Heart right ventricle (tissue), 16 donors: Measurements from ENCODE around the gene CAMK2G. TPM values are rescaled to one million over a fixed set of nuclear protein-coding genes. Genes with fewer than 3 reads are reported as not detected.

ENCODE experiments used
- ATAC-seq, 8 donors: fragments of 200-7000 bp; cut with Tn5 transposase; one replicate each; pipeline ENCODE4 v1.9.1; 2020; ENCODE audit warnings: mild to moderate bottlenecking in 8 of 8, moderate library complexity in 8 of 8, moderate number of reproducible peaks in 1 of 8
- DNase-seq, 2 donors: peaks; one replicate each; pipeline ENCODE4 v3.0.0-alpha.2; 2020
- H3K27ac ChIP-seq, 10 donors: fragments of 200-600 bp; sonication (generic) in 2 of 10; one replicate each; pipeline versions ENCODE4 v1.5.0 to v1.8.0; 2020 to 2022; ENCODE audit warnings: mild to moderate bottlenecking in 3 of 10
- H3K27me3 ChIP-seq, 7 donors: fragments of 200-600 bp; one replicate each; pipeline ENCODE4 v1.8.0; 2021 to 2022; ENCODE audit warnings: mild to moderate bottlenecking in 2 of 7
- H3K36me3 ChIP-seq, 9 donors: fragments of 200-600 bp; sonication (generic) in 1 of 9; one replicate each; pipeline versions ENCODE4 v1.5.0 to v1.8.0; 2020 to 2022; ENCODE audit warnings: mild to moderate bottlenecking in 2 of 9
- H3K4me1 ChIP-seq, 9 donors: fragments of 200-600 bp; sonication (generic) in 1 of 9; one replicate each; pipeline versions ENCODE4 v1.5.0 to v1.8.0; 2020 to 2022; ENCODE audit warnings: mild to moderate bottlenecking in 4 of 9
- H3K4me3 ChIP-seq, 10 donors: fragments of 200-600 bp; sonication (generic) in 2 of 10; one replicate each; pipeline versions ENCODE4 v1.5.0 to v1.8.0; 2020 to 2022; ENCODE audit warnings: mild to moderate bottlenecking in 7 of 10, moderate library complexity in 2 of 10
- H3K9me3 ChIP-seq, 11 donors: fragments of 200-600 bp in 10 of 11; sonication (generic) in 2 of 11; one replicate each; pipeline versions ENCODE4 v1.5.0 to v1.8.0; 2013 to 2022; ENCODE audit warnings: mild to moderate bottlenecking in 2 of 11, control low read depth in 1 of 11, moderate library complexity in 1 of 11
- CTCF ChIP-seq, 9 donors: fragments of 200-600 bp; sonication (generic) in 2 of 9; IDR thresholded peaks; one replicate each; pipeline versions ENCODE4 v1.5.0 to v1.8.0; 2021 to 2022; ENCODE audit warnings: antibody characterized with exemption in 9 of 9, mild to moderate bottlenecking in 5 of 9, moderate library complexity in 1 of 9
- WGBS, 2 donors: extraction: QIAGEN DNeasy Blood & Tissue Kit; methylation state at CpG; one replicate each; pipeline ENCODE4 v1.1.7; 2013; ENCODE audit warnings: inconsistent platforms in 1 of 2; 5-methylcytosine and 5-hydroxymethylcytosine counted together
- intact Hi-C, 10 donors: fragments of 100-400 bp; cut with DNase I; formaldehyde crosslinking; loops; one replicate each; pipeline versions ENCODE4 v1.11.1 to v1.14.2; 2022
- polyA plus RNA-seq, 2 donors: library from polyadenylated mRNA; stranded (reverse); fragments of 200-250 nt; gene quantifications; one replicate each; pipeline ENCODE4 v1.2.3, GENCODE V29; 2013
- total RNA-seq, 10 donors: library from RNA; stranded (reverse); fragmentation: NEBNext Ultra II Directional in 3 of 10; extraction: Animal tissue kit (Norgen Biotek cat#: 25700) in 3 of 10; gene quantifications; one replicate each; pipeline versions ENCODE4 v1.2.1 to v1.2.4, GENCODE V29; 2021 to 2023
- donor health status: Arrhythmogenic right ventricular cardiomyopathy.
- donor health status: ischemic (EF 13 %, LVEDD 7.1; RV severe dilation, severe dysfunction).
- donor health status: healthy with polysubstance abuse.
- donor health status: DM: no; HTN: yes; CAD: no.
- donor health status: DM: no; HTN: no; CAD: no.
- donor health status: ischemic (EF 25% LVEDD 6.9; RV normal size, moderate dysfunction).
- donor health status: ischemic (EF 25% LVEDD 5.7; RV mildly dilated, moderate dysfunction).
- donor health status: healthy.
- donor health status: DM: yes; HTN: yes; CAD: no.
- donor health status: Ischemic cardiomyopathy.
- donor health status: ischemic (EF 35%, LVEDD 5.7; RV mildly dilated, moderate dysfunction).
- donor health status: nonischemic (EF 11% LVEDD 7.7; RV severe dilation, severe dysfunction).
- donor health status: DM: yes; HTN: yes; CAD: no.
- donor health status: PGD.
- donor health status: ischemic (EF 29% LVEDD 5.4; RV normal size, mild dysfunction).
- donor health status: nonischemic (EF 23%, LVEDD 6.1; RV moderate dilation, normal function).

CAMK2G gene
- total and polyA plus RNA-seq, 12 donors: 8.5 to 16.7 (median 11.8) TPM

- Histone ChIP-seq H3K36me3 (peaks cover 0 to 93% (median 10%) of the 10 kb centered on the region in 9 donors), H3K27ac (no peak overlapping the region)
These were observed 18.1 kb downstream of the CAMK2G start for GRCh38 chr10:73856261-73856660.

GRCh38 chr10:73855413-73855812, 18.9 kb downstream of the CAMK2G start:
- Histone ChIP-seq H3K4me1 (peaks cover 0 to 21% (median 3%) of the 10 kb centered on the region in 9 donors), H3K9me3 (no peaks in the 10 kb centered on the region), H3K27ac (no peak overlapping the region), H3K36me3 (peaks cover 0 to 94% (median 9%) of the 10 kb centered on the region in 9 donors), H3K27me3 (no peaks in the 10 kb centered on the region), H3K4me3 (no peak overlapping the region)
- intact Hi-C loops: no loop called here
- WGBS, 2 donors: 92 to 97% methylated on average over 4 of the region's 4 CpGs
- DNase-seq (no peak), ATAC-seq (no peak)
- TF ChIP-seq CTCF (IDR thresholded peaks at IDR 0.05): no peak

More at GRCh38 chr10:73856261-73856660, 18.1 kb downstream of the CAMK2G start:
- Histone ChIP-seq H3K27me3 (no peaks in the 10 kb centered on the region), H3K4me3 (no peak overlapping the region), H3K9me3 (no peaks in the 10 kb centered on the region), H3K4me1 (peaks cover 0 to 20% (median 0%) of the 10 kb centered on the region in 9 donors)
- DNase-seq (no peak), ATAC-seq (no peak)
- TF ChIP-seq CTCF (IDR thresholded peaks at IDR 0.05): no peak
- intact Hi-C loops: no loop called here
- 95 to 98% methylated on average over 8 of the region's 8 CpGs for whole genome bisulfite sequencing, 2 donors

- TF ChIP-seq CTCF (IDR thresholded peaks at IDR 0.05): no peak
- Histone ChIP-seq H3K36me3 (peaks cover 0 to 87% (median 0%) of the 10 kb centered on the region in 9 donors), H3K9me3 (no peaks in the 10 kb centered on the region), H3K27ac (no peak overlapping the region), H3K4me1 (peaks cover 0 to 25% (median 10%) of the 10 kb centered on the region in 9 donors), H3K4me3 (no peak overlapping the region), H3K27me3 (no peaks in the 10 kb centered on the region)
- DNase-seq (no peak), ATAC-seq (no peak)
- WGBS, 2 donors: 82 to 87% methylated on average over 5 of the region's 5 CpGs
- intact Hi-C loops: no loop called here
These were observed 20.0 kb downstream of the CAMK2G start for GRCh38 chr10:73854310-73854709.

- H3K27ac ChIP-seq: no peak overlapping the region
- H3K4me3 ChIP-seq: no peak overlapping the region
- no peak for DNase-seq
- no peaks in the 10 kb centered on the region for H3K9me3 ChIP-seq
- TF ChIP-seq CTCF (IDR thresholded peaks at IDR 0.05): no peak
- 91 to 92% methylated on average over 10 of the region's 10 CpGs for WGBS, 2 donors
- no peaks in the 10 kb centered on the region for H3K27me3 ChIP-seq
- H3K4me1 ChIP-seq: peaks cover 0 to 31% (median 21%) of the 10 kb centered on the region in 9 donors
- intact Hi-C loops: no loop called here
- ATAC-seq: no peak
- peaks cover 0 to 85% (median 1%) of the 10 kb centered on the region in 9 donors for H3K36me3 ChIP-seq
These were observed 21.2 kb downstream of the CAMK2G start for GRCh38 chr10:73853196-73853595.
